ENCODE results near the gene FRMD4A.
A peak's percentile ranks its signal among the peaks of the same experiment; 100 is the strongest.
"Not testable (repeated sequence)": the region's sequence is repeated elsewhere in the genome, so short reads cannot be mapped to it uniquely, and the experiment has no call there.

The FRMD4A gene

DNA sequence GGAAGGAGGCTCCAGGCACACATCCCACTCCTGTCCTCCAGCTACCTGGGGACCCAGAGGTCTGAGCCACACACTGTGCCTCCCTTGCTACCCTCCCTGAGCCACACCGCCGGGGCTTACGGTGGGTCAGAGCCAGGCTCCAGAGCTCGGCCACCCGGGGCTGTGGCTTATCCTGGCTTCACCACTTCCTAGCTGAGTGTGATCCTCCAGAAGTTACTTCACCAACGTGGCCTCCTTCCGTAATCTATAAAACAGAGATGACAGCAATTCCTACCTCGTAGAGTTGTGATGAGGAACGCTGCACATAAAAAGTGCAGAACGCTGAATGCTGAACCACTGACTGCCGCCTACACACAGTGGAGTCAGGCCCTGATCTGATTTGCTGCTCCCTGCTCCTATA, 458.9 kb downstream of the FRMD4A start:
- no peak overlapping the region for H3K4me3 ChIP-seq (ENCODE audit: low read length)
- DNase-seq (ENCODE audit: low read depth) = no peak
- no peak for TF ChIP-seq CTCF (IDR thresholded peaks at IDR 0.05; ENCODE audit: insufficient read depth, low read depth, low read length, missing control alignments)

GRCh38 chr10:13871011-13871410, 459.7 kb downstream of the FRMD4A start:
- no peak for TF ChIP-seq CTCF (IDR thresholded peaks at IDR 0.05; ENCODE audit: insufficient read depth, low read depth, low read length, missing control alignments)
- no peak overlapping the region for H3K4me3 ChIP-seq (ENCODE audit: low read length)
- no peak for DNase-seq (ENCODE audit: low read depth)

DNA sequence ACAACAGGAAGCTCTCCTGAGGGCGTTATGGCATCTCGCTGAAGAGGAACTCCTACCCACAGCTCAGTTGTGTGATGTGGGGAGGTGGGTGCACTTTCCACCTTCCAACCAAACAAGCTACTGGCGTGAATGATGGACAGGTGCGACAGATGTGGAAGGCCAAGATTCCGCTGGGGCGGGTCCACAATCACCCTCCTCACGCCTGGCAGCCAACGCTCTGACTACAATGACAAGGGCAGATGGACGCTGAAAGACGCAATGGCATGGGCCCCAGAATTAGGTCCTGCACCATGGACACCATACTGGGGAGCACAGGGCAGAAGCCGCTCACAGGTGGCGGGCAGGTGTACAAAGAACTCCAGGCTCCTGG, 461.4 kb downstream of the FRMD4A start:
- TF ChIP-seq CTCF (IDR thresholded peaks at IDR 0.05; ENCODE audit: insufficient read depth, low read depth, low read length, missing control alignments) = no peak
- no peak for DNase-seq (ENCODE audit: low read depth)
- no peak overlapping the region for H3K4me3 ChIP-seq (ENCODE audit: low read length)

GRCh38 chr10:13868528-13869294, 462.0 kb downstream of the FRMD4A start:
- DNase-seq (ENCODE audit: low read depth) = no peak
- TF ChIP-seq CTCF (IDR thresholded peaks at IDR 0.05; ENCODE audit: insufficient read depth, low read depth, low read length, missing control alignments) = no peak
- H3K4me3 ChIP-seq (ENCODE audit: low read length) = no peak overlapping the region

DNA sequence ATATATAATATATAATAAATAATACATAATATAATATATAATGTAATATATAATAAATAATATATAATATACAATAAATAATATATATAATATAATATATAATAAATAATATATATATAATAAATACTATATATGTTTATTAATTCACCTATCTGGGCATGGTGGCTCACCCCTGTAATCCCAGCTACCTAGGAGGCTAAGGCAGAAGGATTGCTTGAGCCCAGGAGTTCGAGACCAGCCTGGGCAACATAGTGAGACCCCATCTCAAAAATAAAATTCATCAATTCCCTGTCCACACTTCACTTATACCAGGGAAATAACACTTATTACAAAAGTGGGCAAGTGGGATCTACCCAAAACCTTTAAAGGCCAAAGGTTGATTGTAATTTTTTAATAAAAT, 462.9 kb downstream of the FRMD4A start:
- no peak for TF ChIP-seq CTCF (IDR thresholded peaks at IDR 0.05; ENCODE audit: insufficient read depth, low read depth, low read length, missing control alignments)
- no peak overlapping the region for H3K4me3 ChIP-seq (ENCODE audit: low read length)
- no peak for DNase-seq (ENCODE audit: low read depth)

GRCh38 chr10:13865758-13866491, 464.8 kb downstream of the FRMD4A start:
- peak; percentile 70 for DNase-seq (ENCODE audit: low read depth)
- no peak overlapping the region for H3K4me3 ChIP-seq (ENCODE audit: low read length)
- TF ChIP-seq CTCF (IDR thresholded peaks at IDR 0.05; ENCODE audit: insufficient read depth, low read depth, low read length, missing control alignments) = no peak

DNA sequence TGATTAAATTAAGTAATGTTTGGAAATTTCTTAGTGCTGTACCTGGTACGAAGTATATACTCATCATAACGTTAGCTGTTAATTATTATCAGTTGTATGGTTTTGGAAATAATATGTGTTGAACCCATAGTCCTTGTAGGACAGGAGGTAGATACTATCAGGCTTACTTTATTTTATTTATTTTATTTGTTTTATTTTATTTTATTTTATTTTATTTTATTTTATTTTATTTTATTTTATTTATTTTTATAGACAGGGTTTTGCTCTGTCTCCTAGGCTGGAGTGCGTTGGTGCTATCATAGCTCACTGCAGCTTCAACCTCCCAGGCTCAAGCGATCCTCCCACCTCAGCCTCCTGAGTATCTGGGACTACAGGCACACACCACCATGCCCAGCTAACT, 465.5 kb downstream of the FRMD4A start:
- H3K4me3 ChIP-seq (ENCODE audit: low read length); DNase-seq (ENCODE audit: low read depth): not testable (repeated sequence)

Measured in epithelial cell of esophagus (primary cell).